H1 (cell line): ENCODE data around the gene TBC1D22A. TPM values are rescaled to one million over a fixed set of nuclear protein-coding genes. Genes with fewer than 3 reads are reported as not detected.

Source experiments
- CTCF ChIA-PET: fragments of 300-600 bp; sonication (Branson Sonifier 250); formaldehyde crosslinking; loops from one replicate; lab custom pipeline; 2021; ENCODE audit not compliant: partially characterized antibody; lab: Charles Lee
- POLR2A ChIA-PET: fragments of 300-600 bp; sonication (Branson Sonifier 250); formaldehyde crosslinking; loops from one replicate; lab custom pipeline; 2021; ENCODE audit warnings: inconsistent platforms; ENCODE audit not compliant: partially characterized antibody; lab: Charles Lee
- DNase-seq, 2 experiments: peaks; one replicate each; pipeline versions ENCODE4 v3.0.0 to v3.0.0-alpha.2; 2010 to 2022; ENCODE audit warnings: low spot score in 2 of 2, low read depth in 1 of 2, mixed read lengths in 1 of 2
- FAIRE-seq: peaks from 2 replicates; lab custom pipeline; 2011; peaks lifted over from hg19 to GRCh38; lab: Jason Lieb, UNC
- H2AFZ ChIP-seq: 2 replicates; pipeline ENCODE4 v1.8.1; 2012; ENCODE audit warnings: low read length, inconsistent platforms
- H2AK5ac ChIP-seq: 2 replicates; pipeline ENCODE4 v1.6.1; 2013; ENCODE audit warnings: low read depth, low read length
- H2BK120ac ChIP-seq: replicated peaks from 2 replicates; pipeline ENCODE3; 2013; ENCODE audit warnings: low read depth, low read length, inconsistent platforms
- H2BK12ac ChIP-seq: 2 replicates; pipeline ENCODE4 v1.6.1; 2013; ENCODE audit warnings: low read depth, low read length
- H2BK15ac ChIP-seq: 2 replicates; pipeline ENCODE4 v1.6.1; 2013; ENCODE audit warnings: low read length
- H2BK20ac ChIP-seq: 2 replicates; pipeline ENCODE4 v1.6.1; 2013; ENCODE audit warnings: low read length
- H2BK5ac ChIP-seq: 2 replicates; pipeline ENCODE4 v1.6.1; 2013; ENCODE audit warnings: low read depth, low read length
- H3K14ac ChIP-seq: 2 replicates; pipeline ENCODE4 v1.6.1; 2013; ENCODE audit warnings: inconsistent platforms; ENCODE audit not compliant: insufficient read length
- H3K18ac ChIP-seq: 2 replicates; pipeline ENCODE4 v1.6.1; 2013; ENCODE audit warnings: low read length; ENCODE audit errors: extremely low read depth
- H3K23ac ChIP-seq: 2 replicates; pipeline ENCODE4 v1.6.1; 2013; ENCODE audit warnings: inconsistent platforms; ENCODE audit not compliant: insufficient read length
- H3K23me2 ChIP-seq: 2 replicates; pipeline ENCODE4 v1.6.1; 2013; ENCODE audit warnings: low read depth, low read length
- H3K27ac ChIP-seq: 2 replicates; pipeline ENCODE4 v1.6.1; 2011; ENCODE audit warnings: low read depth, low read length, inconsistent platforms
- H3K27me3 ChIP-seq, 4 experiments: replicated peaks in 1 of 4; 1 replicate in 1 of 4; 2 replicates in 3 of 4; pipeline versions ENCODE4 v1.6.1 to v1.8.1; 2011 to 2013; ENCODE audit warnings: low read length in 3 of 4, mild to moderate bottlenecking in 3 of 4, inconsistent platforms in 2 of 4, mixed read lengths in 2 of 4, moderate library complexity in 1 of 4; ENCODE audit not compliant: control insufficient read depth in 3 of 4, insufficient read depth in 3 of 4; ENCODE audit errors: extremely low read depth in 1 of 4
- H3K36me3 ChIP-seq, 4 experiments: 2 replicates each; pipeline versions ENCODE4 v1.6.1 to v1.8.1; 2011 to 2013; ENCODE audit warnings: mild to moderate bottlenecking in 4 of 4, low read length in 3 of 4, moderate library complexity in 2 of 4, control low read depth in 1 of 4, inconsistent platforms in 1 of 4; ENCODE audit not compliant: insufficient read depth in 4 of 4, control insufficient read depth in 2 of 4
- H3K4ac ChIP-seq: replicated peaks from 2 replicates; pipeline ENCODE3; 2013; ENCODE audit warnings: low read length, low read depth, mixed read lengths, inconsistent platforms; ENCODE audit not compliant: insufficient read length
- H3K4me1 ChIP-seq, 4 experiments: replicated peaks in 1 of 4; 1 replicate in 1 of 4; 2 replicates in 3 of 4; pipeline versions ENCODE4 v1.6.1 to v1.8.1; 2011 to 2013; ENCODE audit warnings: low read length in 3 of 4, inconsistent platforms in 2 of 4, mixed read lengths in 1 of 4; ENCODE audit not compliant: insufficient read depth in 4 of 4, control insufficient read depth in 3 of 4
- H3K4me2 ChIP-seq, 2 experiments: 2 replicates each; pipeline versions ENCODE4 v1.6.1 to v1.8.1; 2011 to 2013; ENCODE audit warnings: low read depth in 2 of 2, low read length in 2 of 2, control low read depth in 1 of 2, inconsistent platforms in 1 of 2, mild to moderate bottlenecking in 1 of 2; ENCODE audit not compliant: insufficient read depth in 1 of 2
- H3K4me3 ChIP-seq, 4 experiments: fragments of 200-600, 300-600 bp in 1 of 4; sonication (generic), shearing (Covaris generic), sonication (Bioruptor Twin) in 1 of 4; 2 replicates each; pipeline versions ENCODE4 v1.5.1 to v1.8.1; 2011 to 2016; ENCODE audit warnings: low read length in 4 of 4, low read depth in 3 of 4, control low read depth in 2 of 4, inconsistent platforms in 2 of 4, mild to moderate bottlenecking in 2 of 4, mixed read lengths in 1 of 4, moderate library complexity in 1 of 4; ENCODE audit not compliant: insufficient read depth in 2 of 4; ENCODE audit errors: extremely low read depth in 1 of 4
- H3K56ac ChIP-seq: replicated peaks from 2 replicates; pipeline ENCODE3; 2013; ENCODE audit warnings: low read depth, mild to moderate bottlenecking, mixed read lengths, low read length, inconsistent platforms; ENCODE audit not compliant: insufficient read length
- H3K79me1 ChIP-seq: 2 replicates; pipeline ENCODE4 v1.6.1; 2013; ENCODE audit warnings: low read depth, low read length, control low read depth
- H3K79me2 ChIP-seq, 2 experiments: 2 replicates each; pipeline versions ENCODE4 v1.6.1 to v1.8.1; 2012 to 2013; ENCODE audit warnings: low read length in 2 of 2, mild to moderate bottlenecking in 2 of 2, inconsistent platforms in 1 of 2; ENCODE audit not compliant: insufficient read depth in 2 of 2, control insufficient read depth in 1 of 2
- H3K9ac ChIP-seq, 4 experiments: replicated peaks in 1 of 4; 1 replicate in 1 of 4; 2 replicates in 3 of 4; pipeline versions ENCODE4 v1.6.1 to v1.8.1; 2011 to 2013; ENCODE audit warnings: low read depth in 3 of 4, low read length in 3 of 4, control low read depth in 2 of 4, mild to moderate bottlenecking in 2 of 4, moderate library complexity in 2 of 4, inconsistent platforms in 1 of 4; ENCODE audit errors: extremely low read depth in 1 of 4
- H3K9me3 ChIP-seq, 2 experiments: 2 replicates each; pipeline versions ENCODE4 v1.6.1 to v1.8.1; 2012 to 2013; ENCODE audit warnings: mild to moderate bottlenecking in 2 of 2, moderate library complexity in 2 of 2, control low read depth in 1 of 2, inconsistent platforms in 1 of 2, low read depth in 1 of 2, low read length in 1 of 2, mixed read lengths in 1 of 2; ENCODE audit not compliant: insufficient read depth in 2 of 2
- H4K20me1 ChIP-seq, 2 experiments: replicated peaks in 1 of 2; 2 replicates each; pipeline versions ENCODE3 to v1.8.1; 2011 to 2013; ENCODE audit warnings: inconsistent platforms in 2 of 2, low read length in 2 of 2, mild to moderate bottlenecking in 1 of 2; ENCODE audit not compliant: insufficient read depth in 2 of 2, control insufficient read depth in 1 of 2
- H4K5ac ChIP-seq: 2 replicates; pipeline ENCODE4 v1.6.1; 2013; ENCODE audit warnings: low read length, low read depth, mixed read lengths, inconsistent platforms; ENCODE audit not compliant: insufficient read length
- H4K8ac ChIP-seq: 2 replicates; pipeline ENCODE4 v1.8.0; 2013; ENCODE audit warnings: mild to moderate bottlenecking, moderate library complexity, low read length, inconsistent platforms; ENCODE audit not compliant: insufficient read depth; ENCODE audit errors: extremely low read depth
- H4K91ac ChIP-seq: replicated peaks from 2 replicates; pipeline ENCODE3; 2013; ENCODE audit warnings: low read length, mixed read lengths, inconsistent platforms; ENCODE audit not compliant: insufficient read length
- FOSL1 ChIP-seq: IDR thresholded peaks from 2 replicates; pipeline ENCODE4 v1.6.1; 2011; ENCODE audit warnings: mild to moderate bottlenecking, low read depth, low read length, moderate library complexity; ENCODE audit not compliant: insufficient read depth
- WGBS, 2 experiments: shearing (Covaris generic) in 1 of 2; methylation state at CpG; one replicate each; pipeline versions ENCODE4 v1.1.6 to v1.1.7; 2013 to 2015; ENCODE audit warnings: low lambda C conversion rate in 2 of 2, mixed read lengths in 2 of 2, inconsistent platforms in 1 of 2, low coverage in 1 of 2, missing lambda C conversion rate in 1 of 2; ENCODE audit not compliant: insufficient replicate concordance in 2 of 2, insufficient coverage in 1 of 2, insufficient read length in 1 of 2; ENCODE audit errors: extremely low coverage in 1 of 2, missing lambda C conversion rate in 1 of 2; 5-methylcytosine and 5-hydroxymethylcytosine counted together
- polyA plus RNA-seq, 7 experiments: library from polyadenylated mRNA; depleted of rRNA in 3 of 7; stranded (reverse) in 5 of 7; unstranded in 2 of 7; fragments of >200 nt in 5 of 7; fragments of 200-250 nt in 2 of 7; gene quantifications; 1 replicate in 5 of 7; 2 replicates in 1 of 7; 4 replicates in 1 of 7; pipeline versions ENCODE4 v1.2.1 to v1.2.3, GENCODE V29; 2011 to 2013; ENCODE audit warnings: missing spikeins in 2 of 7, mixed read lengths in 2 of 7
- total RNA-seq: library from RNA; stranded (reverse); fragmentation: NEBNext Ultra II Directional; extraction: Animal tissue kit (Norgen Biotek cat#: 25700); gene quantifications from 2 replicates; pipeline ENCODE4 v1.2.1, GENCODE V29; 2021

Gene TBC1D22A
- total and polyA plus RNA-seq, 2 of the 8 experiments (the other 6 are each of a cell fraction or from before 2014, with no cell fraction given): 11.9 to 18.4 TPM

DNA sequence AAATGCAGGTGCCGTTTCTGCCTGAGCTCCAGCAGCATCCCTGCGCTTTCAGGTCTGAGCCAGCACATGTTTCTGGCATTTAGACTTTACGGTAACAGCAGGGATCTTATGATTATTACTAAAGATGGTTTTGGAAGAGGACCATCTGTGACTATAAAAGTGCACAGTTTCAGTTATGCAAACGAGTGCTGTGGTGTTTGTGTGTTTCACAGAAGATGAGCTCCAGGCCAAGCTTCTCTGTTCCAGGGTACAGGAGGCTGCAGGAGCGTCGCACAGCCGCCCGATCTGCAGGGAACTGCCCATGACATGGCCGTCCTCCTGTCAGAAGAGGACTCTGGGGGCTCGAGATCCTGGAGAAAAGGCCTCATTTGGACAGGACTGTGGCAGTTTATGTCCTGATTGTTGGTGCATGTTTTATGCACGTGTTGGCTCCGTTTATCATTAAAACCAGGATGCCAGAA is 297.3 kb downstream of the TBC1D22A start:
- Histone ChIP-seq H3K9ac (no peak overlapping the region), H2BK120ac (no peak overlapping the region), H3K27me3 (no peaks in the 10 kb centered on the region), H2BK15ac (no peak overlapping the region), H4K91ac (no peak overlapping the region), H3K9me3 (no peaks in the 10 kb centered on the region), H4K20me1 (peaks cover 0 to 2% of the 10 kb centered on the region in 2 experiments), H3K79me2 (no peaks in the 10 kb centered on the region), H2AK5ac (no peak overlapping the region), H2AFZ (no peak overlapping the region), H3K36me3 (no peaks in the 10 kb centered on the region; a peak in 1 of 8 replicates), H3K4me2 (no peak overlapping the region), H3K23me2 (no peaks in the 10 kb centered on the region), H4K8ac (no peak overlapping the region), H3K79me1 (peaks cover 5% of the 10 kb centered on the region; the same call in 1 of the 2 replicates), H2BK20ac (no peak overlapping the region), H3K23ac (no peak overlapping the region), H3K4ac (no peak overlapping the region), H3K4me1 (no peaks in the 10 kb centered on the region), H3K4me3 (no peak overlapping the region), H4K5ac (no peak overlapping the region), H2BK12ac (no peak overlapping the region), H2BK5ac (no peak overlapping the region), H3K18ac (no peak overlapping the region), H3K56ac (no peak overlapping the region), H3K27ac (no peak overlapping the region), H3K14ac (no peak overlapping the region)
- WGBS, 2 experiments: 89% methylated on average over 12 of the region's 12 CpGs; no CpG with 5 or more reads in 1 of the 2 experiments
- DNase-seq (no peak), FAIRE-seq (no peak)
- CTCF ChIA-PET: interaction anchor here (1.4 kb wide), 1 partner anchor 11 kb away, joined by 4 read pairs; no protein-coding TSS in a partner anchor
- no peak for TF ChIP-seq FOSL1
- POLR2A ChIA-PET: no interaction called here
